Measurements from ENCODE around the gene MYRIP.

MYRIP gene

GRCh38 chr3:40116478-40117177 is 307.2 kb downstream of the MYRIP start:
- TF ChIP-seq EZH2phosphoT487 (conservative IDR thresholded peaks at IDR 0.05; ENCODE audit: low read length): no peak
- TF ChIP-seq CTCF (IDR thresholded peaks at IDR 0.05; ENCODE audit: insufficient read depth, low read length, poor library complexity, severe bottlenecking): no peak
- Histone ChIP-seq H3K79me2 (ENCODE audit: insufficient read depth, low read length) (no peaks in the 10 kb centered on the region), H3K4me3 (ENCODE audit: insufficient read depth, low read length, poor library complexity, severe bottlenecking) (no peak overlapping the region), H2AFZ (ENCODE audit: low read depth, low read length, severe bottlenecking) (no peak overlapping the region), H3K9ac (ENCODE audit: low read length) (no peak overlapping the region), H3F3A (ENCODE audit: insufficient read depth) (no peaks in the 10 kb centered on the region), H3K9me2 (replicated peaks; ENCODE audit: insufficient read depth, low read length) (no peaks in the 10 kb centered on the region), H4K20me1 (ENCODE audit: low read depth, low read length) (no peaks in the 10 kb centered on the region), H3K27me3 (ENCODE audit: low read length) (no peaks in the 10 kb centered on the region), H3K36me3 (ENCODE audit: low read length) (no peaks in the 10 kb centered on the region), H3K27ac (ENCODE audit: low read depth, low read length) (no peak overlapping the region), H3K9me3 (ENCODE audit: insufficient read depth, low read length) (no peaks in the 10 kb centered on the region), H3K4me2 (ENCODE audit: low read depth, low read length, poor library complexity, severe bottlenecking) (no peak overlapping the region)

GRCh38 chr3:40118091-40118490 is 308.7 kb downstream of the MYRIP start:
- H3K9me3 ChIP-seq (ENCODE audit: insufficient read depth, low read length): no peaks in the 10 kb centered on the region
- no peak overlapping the region for H2AFZ ChIP-seq (ENCODE audit: low read depth, low read length, severe bottlenecking)
- H3K4me3 ChIP-seq (ENCODE audit: insufficient read depth, low read length, poor library complexity, severe bottlenecking): no peak overlapping the region
- H3K27ac ChIP-seq (ENCODE audit: low read depth, low read length): no peak overlapping the region
- H3K27me3 ChIP-seq (ENCODE audit: low read length): no peaks in the 10 kb centered on the region
- no peaks in the 10 kb centered on the region for H3F3A ChIP-seq (ENCODE audit: insufficient read depth)
- H3K79me2 ChIP-seq (ENCODE audit: insufficient read depth, low read length): no peaks in the 10 kb centered on the region
- H3K4me2 ChIP-seq (ENCODE audit: low read depth, low read length, poor library complexity, severe bottlenecking): no peak overlapping the region
- H3K36me3 ChIP-seq (ENCODE audit: low read length): no peaks in the 10 kb centered on the region
- no peaks in the 10 kb centered on the region for H4K20me1 ChIP-seq (ENCODE audit: low read depth, low read length)
- TF ChIP-seq EZH2phosphoT487 (conservative IDR thresholded peaks at IDR 0.05; ENCODE audit: low read length) (no peak), CTCF (IDR thresholded peaks at IDR 0.05; ENCODE audit: insufficient read depth, low read length, poor library complexity, severe bottlenecking) (no peak)
- H3K9me2 ChIP-seq (replicated peaks; ENCODE audit: insufficient read depth, low read length): no peaks in the 10 kb centered on the region
- no peak overlapping the region for H3K9ac ChIP-seq (ENCODE audit: low read length)

- Histone ChIP-seq H3K9me2 (replicated peaks; ENCODE audit: insufficient read depth, low read length) (no peaks in the 10 kb centered on the region), H3K4me3 (ENCODE audit: insufficient read depth, low read length, poor library complexity, severe bottlenecking) (no peak overlapping the region), H3K36me3 (ENCODE audit: low read length) (no peaks in the 10 kb centered on the region), H3F3A (ENCODE audit: insufficient read depth) (no peaks in the 10 kb centered on the region), H3K4me2 (ENCODE audit: low read depth, low read length, poor library complexity, severe bottlenecking) (no peak overlapping the region), H4K20me1 (ENCODE audit: low read depth, low read length) (no peaks in the 10 kb centered on the region), H3K9ac (ENCODE audit: low read length) (no peak overlapping the region), H3K9me3 (ENCODE audit: insufficient read depth, low read length) (no peaks in the 10 kb centered on the region), H3K79me2 (ENCODE audit: insufficient read depth, low read length) (no peaks in the 10 kb centered on the region), H3K27ac (ENCODE audit: low read depth, low read length) (no peak overlapping the region), H3K27me3 (ENCODE audit: low read length) (no peaks in the 10 kb centered on the region), H2AFZ (ENCODE audit: low read depth, low read length, severe bottlenecking) (no peak overlapping the region)
- TF ChIP-seq CTCF (IDR thresholded peaks at IDR 0.05; ENCODE audit: insufficient read depth, low read length, poor library complexity, severe bottlenecking) (no peak), EZH2phosphoT487 (conservative IDR thresholded peaks at IDR 0.05; ENCODE audit: low read length) (no peak)
Observed at GRCh38 chr3:40120067-40120692, 310.8 kb downstream of the MYRIP start.

Measured in SU-DHL-6 (cell line).